Colon (tissue), 2 donors: ENCODE data around the gene EPHB6.

ENCODE experiments used
- FAIRE-seq: peaks from 2 replicates; lab custom pipeline; 2012; peaks lifted over from hg19 to GRCh38; lab: Jason Lieb, UNC
- donor health status: control.
- donor health status: control.

Gene EPHB6

GRCh38 chr7:142898377-142899170 is 43.7 kb downstream of the EPHB6 start:
- no peak for FAIRE-seq

GRCh38 chr7:142899661-142900060 is 44.8 kb downstream of the EPHB6 start:
- FAIRE-seq, result no peak

- no peak for FAIRE-seq
Measured at GRCh38 chr7:142901426-142902259, 46.8 kb downstream of the EPHB6 start.

- FAIRE-seq, result no peak
Measured at GRCh38 chr7:142904128-142904527, 49.3 kb downstream of the EPHB6 start.

GRCh38 chr7:142905759-142906158 is 50.9 kb downstream of the EPHB6 start:
- FAIRE-seq, result no peak

GRCh38 chr7:142906643-142907042 is 51.8 kb downstream of the EPHB6 start:
- FAIRE-seq, result no peak

GRCh38 chr7:142908290-142908689 is 53.4 kb downstream of the EPHB6 start:
- FAIRE-seq, result no peak

GRCh38 chr7:142908921-142909890 is 54.3 kb downstream of the EPHB6 start:
- no peak for FAIRE-seq

GRCh38 chr7:142910031-142910433 is 55.2 kb downstream of the EPHB6 start:
- no peak for FAIRE-seq

GRCh38 chr7:142910481-142910880 is 55.6 kb downstream of the EPHB6 start:
- no peak for FAIRE-seq

- no peak for FAIRE-seq
Measured at GRCh38 chr7:142913051-142913450, 58.2 kb downstream of the EPHB6 start.

GRCh38 chr7:142913566-142913965 is 58.7 kb downstream of the EPHB6 start:
- no peak for FAIRE-seq

GRCh38 chr7:142914121-142914520 is 59.2 kb downstream of the EPHB6 start:
- FAIRE-seq, result no peak

- FAIRE-seq, result no peak
Measured at GRCh38 chr7:142915315-142915714, 60.4 kb downstream of the EPHB6 start.

- no peak for FAIRE-seq
Measured at GRCh38 chr7:142916508-142916907, 61.6 kb downstream of the EPHB6 start.

- no peak for FAIRE-seq
Measured at GRCh38 chr7:142917447-142917846, 62.6 kb downstream of the EPHB6 start.

- FAIRE-seq, result no peak
Measured at GRCh38 chr7:142918901-142919300, 64.0 kb downstream of the EPHB6 start.

- no peak for FAIRE-seq
Measured at GRCh38 chr7:142919656-142920055, 64.8 kb downstream of the EPHB6 start.
